ENCODE results near the gene ZNF681. TPM values are rescaled to one million over a fixed set of nuclear protein-coding genes. Genes with fewer than 3 reads are reported as not detected.

ZNF681 gene
- total and polyA plus RNA-seq, 2 of the 13 experiments (the other 11 are each of a cell fraction or from before 2014, with no cell fraction given), result not detected

DNA sequence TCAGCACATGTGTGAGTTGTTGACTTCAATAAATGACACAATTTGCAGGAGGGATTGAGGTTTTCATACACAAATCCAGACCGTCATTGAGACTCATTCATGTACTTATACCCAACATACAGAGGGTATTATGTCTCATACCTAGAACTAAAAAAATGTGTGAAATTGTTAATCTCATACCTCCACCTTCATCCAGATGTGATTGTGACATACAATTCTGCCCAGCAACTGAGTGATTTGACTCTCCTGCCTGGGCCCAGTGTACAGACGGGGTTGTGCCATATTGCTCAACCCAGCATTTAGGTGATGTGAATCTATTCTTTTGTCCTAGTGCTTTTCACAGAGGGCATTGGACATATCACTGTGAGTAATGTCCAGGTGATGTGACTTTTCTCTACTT is 12.6 kb upstream of the ZNF681 start (continued):
- TF ChIP-seq, protein P1, sequence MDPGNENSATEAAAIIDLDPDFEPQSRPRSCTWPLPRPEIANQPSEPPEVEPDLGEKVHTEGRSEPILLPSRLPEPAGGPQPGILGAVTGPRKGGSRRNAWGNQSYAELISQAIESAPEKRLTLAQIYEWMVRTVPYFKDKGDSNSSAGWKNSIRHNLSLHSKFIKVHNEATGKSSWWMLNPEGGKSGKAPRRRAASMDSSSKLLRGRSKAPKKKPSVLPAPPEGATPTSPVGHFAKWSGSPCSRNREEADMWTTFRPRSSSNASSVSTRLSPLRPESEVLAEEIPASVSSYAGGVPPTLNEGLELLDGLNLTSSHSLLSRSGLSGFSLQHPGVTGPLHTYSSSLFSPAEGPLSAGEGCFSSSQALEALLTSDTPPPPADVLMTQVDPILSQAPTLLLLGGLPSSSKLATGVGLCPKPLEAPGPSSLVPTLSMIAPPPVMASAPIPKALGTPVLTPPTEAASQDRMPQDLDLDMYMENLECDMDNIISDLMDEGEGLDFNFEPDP (CRISPR knock-in tag; conservative IDR thresholded peaks at IDR 0.05), result no peak
- TF ChIP-seq RAD21 (CRISPR knock-in tag; IDR thresholded peaks at IDR 0.05), result no peak
- TF ChIP-seq, protein P2, sequence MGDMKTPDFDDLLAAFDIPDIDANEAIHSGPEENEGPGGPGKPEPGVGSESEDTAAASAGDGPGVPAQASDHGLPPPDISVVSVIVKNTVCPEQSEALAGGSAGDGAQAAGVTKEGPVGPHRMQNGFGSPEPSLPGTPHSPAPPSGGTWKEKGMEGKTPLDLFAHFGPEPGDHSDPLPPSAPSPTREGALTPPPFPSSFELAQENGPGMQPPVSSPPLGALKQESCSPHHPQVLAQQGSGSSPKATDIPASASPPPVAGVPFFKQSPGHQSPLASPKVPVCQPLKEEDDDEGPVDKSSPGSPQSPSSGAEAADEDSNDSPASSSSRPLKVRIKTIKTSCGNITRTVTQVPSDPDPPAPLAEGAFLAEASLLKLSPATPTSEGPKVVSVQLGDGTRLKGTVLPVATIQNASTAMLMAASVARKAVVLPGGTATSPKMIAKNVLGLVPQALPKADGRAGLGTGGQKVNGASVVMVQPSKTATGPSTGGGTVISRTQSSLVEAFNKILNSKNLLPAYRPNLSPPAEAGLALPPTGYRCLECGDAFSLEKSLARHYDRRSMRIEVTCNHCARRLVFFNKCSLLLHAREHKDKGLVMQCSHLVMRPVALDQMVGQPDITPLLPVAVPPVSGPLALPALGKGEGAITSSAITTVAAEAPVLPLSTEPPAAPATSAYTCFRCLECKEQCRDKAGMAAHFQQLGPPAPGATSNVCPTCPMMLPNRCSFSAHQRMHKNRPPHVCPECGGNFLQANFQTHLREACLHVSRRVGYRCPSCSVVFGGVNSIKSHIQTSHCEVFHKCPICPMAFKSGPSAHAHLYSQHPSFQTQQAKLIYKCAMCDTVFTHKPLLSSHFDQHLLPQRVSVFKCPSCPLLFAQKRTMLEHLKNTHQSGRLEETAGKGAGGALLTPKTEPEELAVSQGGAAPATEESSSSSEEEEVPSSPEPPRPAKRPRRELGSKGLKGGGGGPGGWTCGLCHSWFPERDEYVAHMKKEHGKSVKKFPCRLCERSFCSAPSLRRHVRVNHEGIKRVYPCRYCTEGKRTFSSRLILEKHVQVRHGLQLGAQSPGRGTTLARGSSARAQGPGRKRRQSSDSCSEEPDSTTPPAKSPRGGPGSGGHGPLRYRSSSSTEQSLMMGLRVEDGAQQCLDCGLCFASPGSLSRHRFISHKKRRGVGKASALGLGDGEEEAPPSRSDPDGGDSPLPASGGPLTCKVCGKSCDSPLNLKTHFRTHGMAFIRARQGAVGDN (CRISPR knock-in tag; IDR thresholded peaks at IDR 0.05), result no peak
- no peak for TF ChIP-seq MED1 (CRISPR knock-in tag; IDR thresholded peaks at IDR 0.05)
- TF ChIP-seq ZNF761 (CRISPR knock-in tag; conservative IDR thresholded peaks at IDR 0.05), result no peak
- TF ChIP-seq ARHGAP35 (CRISPR knock-in tag; IDR thresholded peaks at IDR 0.05; ENCODE audit: borderline replicate concordance), result no peak
- no peak for TF ChIP-seq ZNF468 (CRISPR knock-in tag; IDR thresholded peaks at IDR 0.05)

DNA sequence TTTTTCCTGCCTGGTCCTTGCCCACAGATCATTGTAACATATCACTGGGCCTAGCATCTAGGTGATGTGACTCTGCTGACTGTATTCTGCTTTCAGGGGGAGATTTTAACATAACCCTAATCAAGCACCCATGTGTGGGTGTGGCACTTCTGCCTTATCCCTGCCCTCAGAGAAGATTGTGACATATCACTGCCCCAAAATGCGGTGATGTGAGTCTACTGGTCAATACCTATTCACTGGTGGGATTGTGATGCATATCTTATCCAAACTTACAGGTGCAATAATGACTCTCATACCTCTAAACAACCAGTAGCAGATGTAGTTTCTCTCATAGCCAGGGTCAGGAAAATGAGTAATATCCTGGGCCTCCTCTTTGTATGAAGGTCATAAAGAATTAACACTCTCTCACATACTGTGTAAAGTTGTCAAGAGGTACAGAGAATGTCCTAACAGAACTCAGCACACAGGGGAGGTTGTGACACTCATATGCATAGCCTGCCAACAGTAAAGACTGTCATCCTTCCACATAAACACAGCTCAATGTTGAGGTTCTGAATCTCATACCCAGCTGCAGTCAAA is 12.1 kb upstream of the ZNF681 start:
- ChIA-PET CTCF (ENCODE audit: low intra/inter-chr PET ratio, low total read pairs) (no interaction called here), POLR2A (no interaction called here)
- Histone ChIP-seq H3K79me2 (ENCODE audit: insufficient read depth, low read length) (no peaks in the 10 kb centered on the region), H3K4me2 (ENCODE audit: low read depth, low read length) (no peak overlapping the region), H3K27ac (ENCODE audit: extremely low read length, insufficient read depth, low read length) (no peak overlapping the region), H3K27me3 (ENCODE audit: control insufficient read depth in 1 of 2, insufficient read depth in 2 of 2, low read length in 2 of 2) (no peaks in the 10 kb centered on the region), H3K9me3 (ENCODE audit: low read length) (peaks cover 85% of the 10 kb centered on the region), H3K9ac (ENCODE audit: insufficient read depth, low read depth, low read length) (no peak overlapping the region), H3K4me3 (replicated peaks in 1 of 3; ENCODE audit: insufficient read depth in 1 of 3, low read depth in 2 of 3, low read length in 3 of 3) (no peak overlapping the region), H3K36me3 (replicated peaks in 1 of 2; ENCODE audit: control insufficient read depth in 1 of 2, insufficient read depth in 2 of 2, low read length in 2 of 2) (no peaks in the 10 kb centered on the region), H3K4me1 (ENCODE audit: insufficient read depth, low read length) (no peaks in the 10 kb centered on the region), H2AFZ (ENCODE audit: low read length) (no peak overlapping the region), H4K20me1 (ENCODE audit: insufficient read depth, low read length) (no peaks in the 10 kb centered on the region)
- no TSS peak for BruUV-seq (replicated peaks)
- FAIRE-seq (no peak), DNase-seq (ENCODE audit: low spot score) (no peak), ATAC-seq (no peak)
- in situ Hi-C loops (cut with HindIII; ENCODE audit: extremely low pct_ligation_motif_present, low pct_unique_long_range_greater_than_20kb) (loop anchor here (5.0 kb wide), 1 partner anchor 287 kb away; no protein-coding TSS in a partner anchor), intact Hi-C loops (cut with micrococcal nuclease; ENCODE audit: unreplicated experiment) (no loop called here)
- 0% methylated on average over 1 of the region's 1 CpG for WGBS (ENCODE audit: low lambda C conversion rate)
- TF ChIP-seq, protein P3, sequence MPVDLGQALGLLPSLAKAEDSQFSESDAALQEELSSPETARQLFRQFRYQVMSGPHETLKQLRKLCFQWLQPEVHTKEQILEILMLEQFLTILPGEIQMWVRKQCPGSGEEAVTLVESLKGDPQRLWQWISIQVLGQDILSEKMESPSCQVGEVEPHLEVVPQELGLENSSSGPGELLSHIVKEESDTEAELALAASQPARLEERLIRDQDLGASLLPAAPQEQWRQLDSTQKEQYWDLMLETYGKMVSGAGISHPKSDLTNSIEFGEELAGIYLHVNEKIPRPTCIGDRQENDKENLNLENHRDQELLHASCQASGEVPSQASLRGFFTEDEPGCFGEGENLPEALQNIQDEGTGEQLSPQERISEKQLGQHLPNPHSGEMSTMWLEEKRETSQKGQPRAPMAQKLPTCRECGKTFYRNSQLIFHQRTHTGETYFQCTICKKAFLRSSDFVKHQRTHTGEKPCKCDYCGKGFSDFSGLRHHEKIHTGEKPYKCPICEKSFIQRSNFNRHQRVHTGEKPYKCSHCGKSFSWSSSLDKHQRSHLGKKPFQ (CRISPR knock-in tag; IDR thresholded peaks at IDR 0.05; ENCODE audit: insufficient replicate concordance), result no peak
- no peak for TF ChIP-seq ZBED4 (CRISPR knock-in tag; IDR thresholded peaks at IDR 0.05; ENCODE audit: borderline replicate concordance)
